Endothelial cell of umbilical vein (primary cell): ENCODE results near the gene CARNS1. TPM values are rescaled to one million over a fixed set of nuclear protein-coding genes. Genes with fewer than 3 reads are reported as not detected.

Experiments
- BruUV-seq: library from RNA; stranded (reverse); fragments of 400-500 nt; replicated peaks from 2 replicates; lab custom pipeline; 2021; lab: Mats Ljungman, UMichigan
- CTCF ChIA-PET: fragments of 300-600, 350-600 bp; sonication (Branson Sonifier 250); formaldehyde crosslinking; loops from one replicate; lab custom pipeline; 2021; ENCODE audit warnings: antibody characterized with exemption, inconsistent platforms; lab: Charles Lee
- POLR2A ChIA-PET: fragments of 300-600, 350-600 bp; sonication (Branson Sonifier 250); formaldehyde crosslinking; loops from one replicate; lab custom pipeline; 2021; ENCODE audit warnings: antibody characterized with exemption, inconsistent platforms; lab: Charles Lee
- DNase-seq: peaks from one replicate; pipeline ENCODE4 v3.0.0-alpha.2; 2011; ENCODE audit warnings: low read depth, low spot score
- FAIRE-seq: peaks from 2 replicates; lab custom pipeline; 2011; peaks lifted over from hg19 to GRCh38; lab: Jason Lieb, UNC
- H2AFZ ChIP-seq: 2 replicates; pipeline ENCODE4 v1.6.0; 2012; ENCODE audit warnings: low read depth, low read length, control low read depth, inconsistent platforms
- H3K27ac ChIP-seq: 2 replicates; pipeline ENCODE4 v1.5.1; 2011; ENCODE audit warnings: low read depth, mild to moderate bottlenecking, control low read depth, low read length, moderate library complexity; ENCODE audit not compliant: insufficient read depth
- H3K27me3 ChIP-seq, 2 experiments: 2 replicates each; pipeline versions ENCODE4 v1.6.0 to v1.6.1; 2011; ENCODE audit warnings: low read length in 2 of 2, mixed read lengths in 1 of 2; ENCODE audit not compliant: control insufficient read depth in 2 of 2, insufficient read depth in 2 of 2
- H3K36me3 ChIP-seq, 2 experiments: 2 replicates in 1 of 2; 3 replicates in 1 of 2; pipeline ENCODE4 v1.5.1; 2011; ENCODE audit warnings: low read length in 2 of 2, mild to moderate bottlenecking in 1 of 2, moderate library complexity in 1 of 2; ENCODE audit not compliant: control insufficient read depth in 2 of 2, insufficient read depth in 2 of 2; ENCODE audit errors: extremely low read depth in 1 of 2
- H3K4me1 ChIP-seq: 3 replicates; pipeline ENCODE4 v1.5.1; 2011; ENCODE audit warnings: mild to moderate bottlenecking, low read length; ENCODE audit not compliant: control insufficient read depth, insufficient read depth; ENCODE audit errors: extremely low read depth
- H3K4me2 ChIP-seq: 2 replicates; pipeline ENCODE4 v1.6.1; 2011; ENCODE audit warnings: low read length, control low read depth, mixed read lengths; ENCODE audit not compliant: insufficient read depth
- H3K4me3 ChIP-seq, 3 experiments: fragments of 200-600 bp in 1 of 3; sonication (generic), shearing (Covaris generic) in 1 of 3; replicated peaks in 1 of 3; 2 replicates each; pipeline ENCODE4 v1.5.1; 2011 to 2016; ENCODE audit warnings: control low read depth in 3 of 3, low read length in 3 of 3, mild to moderate bottlenecking in 2 of 3, inconsistent platforms in 1 of 3, low read depth in 1 of 3, moderate library complexity in 1 of 3; ENCODE audit not compliant: insufficient read depth in 1 of 3
- H3K79me2 ChIP-seq: 2 replicates; pipeline ENCODE4 v1.6.0; 2012; ENCODE audit warnings: low read length, inconsistent platforms; ENCODE audit not compliant: control insufficient read depth, insufficient read depth
- H3K9ac ChIP-seq: replicated peaks from 2 replicates; pipeline ENCODE3; 2011; ENCODE audit warnings: low read length, control low read depth; ENCODE audit not compliant: insufficient read depth; ENCODE audit errors: extremely low read depth
- H3K9me1 ChIP-seq: replicated peaks from 3 replicates; pipeline ENCODE4 v1.6.0; 2011; ENCODE audit warnings: mild to moderate bottlenecking, low read length; ENCODE audit not compliant: control insufficient read depth, insufficient read depth; ENCODE audit errors: extremely low read depth
- H3K9me3 ChIP-seq: replicated peaks from 2 replicates; pipeline ENCODE4 v1.5.1; 2012; ENCODE audit warnings: low read length, inconsistent platforms; ENCODE audit not compliant: control insufficient read depth, insufficient read depth
- H4K20me1 ChIP-seq: replicated peaks from 2 replicates; pipeline ENCODE3; 2011; ENCODE audit warnings: mild to moderate bottlenecking, low read length; ENCODE audit not compliant: control insufficient read depth, insufficient read depth; ENCODE audit errors: extremely low read depth
- EZH2 ChIP-seq: IDR thresholded peaks from 2 replicates; pipeline ENCODE4 v1.6.1; 2012; ENCODE audit warnings: borderline replicate concordance, low read depth, mild to moderate bottlenecking, moderate library complexity, low read length, inconsistent platforms; ENCODE audit not compliant: severe bottlenecking
- FOS ChIP-seq: IDR thresholded peaks from 2 replicates; pipeline ENCODE4 v1.6.1; 2011; ENCODE audit warnings: mild to moderate bottlenecking, low read length, moderate library complexity, borderline replicate concordance; ENCODE audit not compliant: insufficient read depth
- GATA2 ChIP-seq: IDR thresholded peaks from 2 replicates; pipeline ENCODE4 v1.7.0; 2011; ENCODE audit warnings: low read depth, mild to moderate bottlenecking, moderate library complexity, mixed read lengths, low read length; ENCODE audit not compliant: insufficient read length, insufficient read depth
- JUN ChIP-seq: IDR thresholded peaks from 2 replicates; pipeline ENCODE4 v1.6.1; 2011; ENCODE audit warnings: borderline replicate concordance, low read depth; ENCODE audit not compliant: insufficient read length, insufficient read depth
- MYC ChIP-seq: IDR thresholded peaks from one replicate; pipeline ENCODE4 v1.6.1; 2011; ENCODE audit warnings: mild to moderate bottlenecking, low read depth, low read length
- POLR2A ChIP-seq: IDR thresholded peaks from 2 replicates; pipeline ENCODE4 v1.6.1; 2012; ENCODE audit warnings: low read depth, mild to moderate bottlenecking, control low read depth, low read length
- POLR2AphosphoS5 ChIP-seq: IDR thresholded peaks from 2 replicates; pipeline ENCODE4 v1.6.1; 2012; ENCODE audit warnings: low read depth, mild to moderate bottlenecking, control low read depth, low read length, moderate library complexity; ENCODE audit not compliant: insufficient read depth
- dilution Hi-C: fragments of 300-500 bp; cut with MboI; formaldehyde crosslinking; loops from one replicate; pipeline ENCODE4 v1.15.0; 2019; ENCODE audit warnings: low sequenced_read_pairs; ENCODE audit not compliant: extremely low pct_ligation_motif_present
- intact Hi-C: fragments of 100-400 bp; cut with micrococcal nuclease; formaldehyde crosslinking; loops from one replicate; pipeline ENCODE4 v1.10.0; 2022
- polyA plus RNA-seq, 4 experiments: library from polyadenylated mRNA; depleted of rRNA in 3 of 4; stranded (reverse) in 3 of 4; unstranded in 1 of 4; fragments of >200 nt; gene quantifications; 2 replicates each; pipeline versions ENCODE4 v1.2.1 to v1.2.3, GENCODE V29; 2011 to 2012; ENCODE audit warnings: missing spikeins in 1 of 4
- total RNA-seq: library from RNA; stranded (reverse); gene quantifications from 2 replicates; pipeline ENCODE4 v1.2.3, GENCODE V29; 2021
- TF ChIP-seq, protein P1 (sequence below): IDR thresholded peaks from 2 replicates; pipeline ENCODE4 v1.6.1; 2011; ENCODE audit not compliant: insufficient read depth, insufficient read length
- TF ChIP-seq, protein P2 (sequence below), 2 donors: IDR thresholded peaks; 1 replicate in 1 of 2; 2 replicates in 1 of 2; pipeline ENCODE4 v1.5.1; 2011; ENCODE audit warnings: low read length in 2 of 2, mild to moderate bottlenecking in 2 of 2, moderate library complexity in 2 of 2, control low read depth in 1 of 2, inconsistent platforms in 1 of 2, low read depth in 1 of 2; ENCODE audit not compliant: insufficient read depth in 1 of 2; ENCODE audit errors: extremely low read depth in 1 of 2

CARNS1 gene
- total and polyA plus RNA-seq, 2 donors (not counting 3 experiments of a cell fraction or from before 2014, with no cell fraction given), result 0.14 to 0.35 TPM

DNA sequence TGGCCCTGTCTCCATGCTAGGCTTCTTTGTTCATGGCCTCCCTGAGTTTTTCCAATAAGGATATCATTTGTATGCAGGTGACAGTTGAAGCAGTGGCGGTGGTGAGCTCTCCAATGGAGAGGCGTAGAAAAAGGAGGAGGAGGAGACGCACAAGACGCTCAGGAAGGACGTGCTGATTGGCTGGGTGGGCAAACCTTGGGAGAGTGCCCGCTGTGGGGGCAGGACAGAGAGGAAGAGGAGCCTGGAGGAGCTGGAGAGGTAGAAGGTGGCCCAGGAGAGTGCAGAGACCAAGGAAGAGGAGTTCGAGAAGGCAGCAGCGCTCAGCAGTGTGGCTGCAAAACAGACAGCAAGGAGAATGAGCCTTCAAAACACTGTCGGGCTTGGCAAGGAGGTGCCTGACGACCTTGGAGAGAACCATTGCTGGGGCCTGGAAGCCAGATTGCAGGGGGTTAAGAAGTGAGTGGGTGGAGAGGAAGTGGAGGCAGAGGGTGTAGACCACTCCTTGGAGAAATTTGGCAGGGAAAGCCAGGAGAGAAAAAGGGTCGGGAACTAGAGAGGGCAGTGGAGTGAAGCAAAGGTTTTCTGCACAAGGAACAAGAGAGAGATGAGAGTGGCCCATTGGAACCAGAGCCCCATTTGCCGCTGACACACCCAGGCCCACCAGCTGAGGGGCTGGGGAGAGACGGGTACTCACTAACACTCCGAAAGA lies 49.6 kb upstream of the CARNS1 start:
- DNase-seq, result no peak
- CTCF ChIA-PET, result interaction anchor here (0.9 to 1.4 kb wide), 2 partner anchors 14 to 17 kb away, joined by 3 to 4 read pairs; no protein-coding TSS in a partner anchor
- no peak overlapping the region for H3K9ac ChIP-seq
- peaks cover under 1% of the 10 kb centered on the region for H3K79me2 ChIP-seq
- H3K4me1 ChIP-seq, result peaks cover 17% of the 10 kb centered on the region
- no peaks in the 10 kb centered on the region for H3K27me3 ChIP-seq
- POLR2A ChIA-PET, result no interaction called here
- TF ChIP-seq POLR2AphosphoS5, result no peak
- no peak for TF ChIP-seq JUN
- no peak for TF ChIP-seq GATA2
- TF ChIP-seq, protein P1, sequence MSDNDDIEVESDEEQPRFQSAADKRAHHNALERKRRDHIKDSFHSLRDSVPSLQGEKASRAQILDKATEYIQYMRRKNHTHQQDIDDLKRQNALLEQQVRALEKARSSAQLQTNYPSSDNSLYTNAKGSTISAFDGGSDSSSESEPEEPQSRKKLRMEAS, result no peak
- TF ChIP-seq FOS, result no peak
- TF ChIP-seq MYC, result no peak
- TF ChIP-seq, protein P2, sequence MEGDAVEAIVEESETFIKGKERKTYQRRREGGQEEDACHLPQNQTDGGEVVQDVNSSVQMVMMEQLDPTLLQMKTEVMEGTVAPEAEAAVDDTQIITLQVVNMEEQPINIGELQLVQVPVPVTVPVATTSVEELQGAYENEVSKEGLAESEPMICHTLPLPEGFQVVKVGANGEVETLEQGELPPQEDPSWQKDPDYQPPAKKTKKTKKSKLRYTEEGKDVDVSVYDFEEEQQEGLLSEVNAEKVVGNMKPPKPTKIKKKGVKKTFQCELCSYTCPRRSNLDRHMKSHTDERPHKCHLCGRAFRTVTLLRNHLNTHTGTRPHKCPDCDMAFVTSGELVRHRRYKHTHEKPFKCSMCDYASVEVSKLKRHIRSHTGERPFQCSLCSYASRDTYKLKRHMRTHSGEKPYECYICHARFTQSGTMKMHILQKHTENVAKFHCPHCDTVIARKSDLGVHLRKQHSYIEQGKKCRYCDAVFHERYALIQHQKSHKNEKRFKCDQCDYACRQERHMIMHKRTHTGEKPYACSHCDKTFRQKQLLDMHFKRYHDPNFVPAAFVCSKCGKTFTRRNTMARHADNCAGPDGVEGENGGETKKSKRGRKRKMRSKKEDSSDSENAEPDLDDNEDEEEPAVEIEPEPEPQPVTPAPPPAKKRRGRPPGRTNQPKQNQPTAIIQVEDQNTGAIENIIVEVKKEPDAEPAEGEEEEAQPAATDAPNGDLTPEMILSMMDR (IDR thresholded peaks at IDR 0.05; ENCODE audit: extremely low read depth in 1 of 2, insufficient read depth in 1 of 2, low read depth in 1 of 2, low read length in 2 of 2), result no peak
- TF ChIP-seq POLR2A, result no peak
- TF ChIP-seq EZH2, result no peak
- no peak overlapping the region for H3K4me3 ChIP-seq
- no peak overlapping the region for H3K4me2 ChIP-seq
- no peak overlapping the region for H2AFZ ChIP-seq
- intact Hi-C loops, result no loop called here
- H3K36me3 ChIP-seq, result no peaks in the 10 kb centered on the region
- FAIRE-seq, result no peak
- H3K9me3 ChIP-seq, result no peaks in the 10 kb centered on the region
- H3K9me1 ChIP-seq, result no peaks in the 10 kb centered on the region
- dilution Hi-C loops, result no loop called here
- BruUV-seq, result no TSS peak
- H3K27ac ChIP-seq, result no peak overlapping the region
- H4K20me1 ChIP-seq, result no peaks in the 10 kb centered on the region
